GM23338 (cell line): ENCODE results near the gene PRR23A. TPM values are rescaled to one million over a fixed set of nuclear protein-coding genes. Genes with fewer than 3 reads are reported as not detected.

Source experiments
- ATAC-seq: fragments of 200-7000 bp; cut with Tn5 transposase; 3 replicates; pipeline ENCODE4 v1.9.1; 2020
- DNase-seq: peaks from one replicate; pipeline ENCODE4 v3.0.0-alpha.2; 2015; ENCODE audit warnings: low spot score
- H2AFZ ChIP-seq: fragments of 200-600 bp; sonication (generic); 2 replicates; pipeline ENCODE4 v1.8.0; 2016; ENCODE audit warnings: antibody characterized with exemption, mild to moderate bottlenecking, moderate library complexity
- H3F3A ChIP-seq: fragments of 200-600 bp; sonication (generic); replicated peaks from 2 replicates; pipeline ENCODE4 v1.8.0; 2017; ENCODE audit warnings: antibody characterized with exemption, mixed run types, low read depth
- H3K27ac ChIP-seq: fragments of 200-600 bp; sonication (generic); 2 replicates; pipeline ENCODE4 v1.6.1; 2016; ENCODE audit warnings: low read depth
- H3K27me3 ChIP-seq: fragments of 200-600 bp; sonication (generic); 2 replicates; pipeline ENCODE4 v1.8.0; 2016; ENCODE audit warnings: mild to moderate bottlenecking, mixed run types, moderate library complexity; ENCODE audit not compliant: insufficient read depth
- H3K36me3 ChIP-seq: fragments of 200-600 bp; sonication (generic); 2 replicates; pipeline ENCODE4 v1.8.0; 2016; ENCODE audit warnings: mild to moderate bottlenecking; ENCODE audit not compliant: insufficient read depth
- H3K4me1 ChIP-seq: fragments of 200-600 bp; sonication (generic); 2 replicates; pipeline ENCODE4 v1.8.0; 2016; ENCODE audit warnings: mild to moderate bottlenecking, moderate library complexity; ENCODE audit not compliant: insufficient read depth
- H3K4me2 ChIP-seq: fragments of 200-600 bp; sonication (generic); 2 replicates; pipeline ENCODE4 v1.7.1; 2017; ENCODE audit warnings: mixed run types
- H3K4me3 ChIP-seq: fragments of 200-600 bp; sonication (generic); 2 replicates; pipeline ENCODE4 v1.6.1; 2016; ENCODE audit warnings: mixed run types
- H3K79me2 ChIP-seq: fragments of 200-600 bp; sonication (generic); replicated peaks from 2 replicates; pipeline ENCODE4 v1.8.0; 2017; ENCODE audit warnings: mild to moderate bottlenecking; ENCODE audit not compliant: insufficient read depth
- H3K9me2 ChIP-seq: fragments of 200-600 bp; sonication (generic); 2 replicates; pipeline ENCODE4 v1.8.0; 2017; ENCODE audit not compliant: insufficient read depth
- H4K20me1 ChIP-seq: fragments of 200-600 bp; sonication (generic); replicated peaks from 2 replicates; pipeline ENCODE4 v1.8.0; 2017; ENCODE audit warnings: mild to moderate bottlenecking; ENCODE audit not compliant: insufficient read depth
- H3K27ac Mint-ChIP-seq: 2 replicates; pipeline ENCODE4 v1.8.0; 2020; ENCODE audit warnings: inconsistent platforms, mild to moderate bottlenecking, moderate library complexity, mixed read lengths
- H3K27me3 Mint-ChIP-seq: 3 replicates; pipeline ENCODE4 v1.8.0; 2022; ENCODE audit warnings: low read depth, mild to moderate bottlenecking, moderate library complexity, mixed read lengths, inconsistent platforms; ENCODE audit not compliant: insufficient read depth, poor library complexity
- H3K36me3 Mint-ChIP-seq: 3 replicates; pipeline ENCODE4 v1.8.0; 2021; ENCODE audit warnings: low read depth, mild to moderate bottlenecking, inconsistent platforms, moderate library complexity, mixed read lengths
- H3K4me1 Mint-ChIP-seq: 3 replicates; pipeline ENCODE4 v1.8.0; 2020; ENCODE audit warnings: mild to moderate bottlenecking, inconsistent platforms, mixed read lengths
- H3K4me3 Mint-ChIP-seq: 3 replicates; pipeline ENCODE4 v1.8.0; 2021; ENCODE audit warnings: moderate library complexity, mild to moderate bottlenecking, inconsistent platforms, mixed read lengths
- H3K9me3 Mint-ChIP-seq: 3 replicates; pipeline ENCODE4 v1.8.0; 2020; ENCODE audit warnings: moderate library complexity, mild to moderate bottlenecking, inconsistent platforms, mixed read lengths
- CREB1 ChIP-seq: fragments of 250-450 bp; sonication (Bioruptor Pico); IDR thresholded peaks from 2 replicates; pipeline ENCODE4 v1.5.0; 2020; ENCODE audit warnings: low read depth, mild to moderate bottlenecking, moderate library complexity
- EZH2 ChIP-seq: fragments of 200-600 bp; sonication (generic); IDR thresholded peaks from one replicate; pipeline ENCODE4 v1.8.0; 2017; ENCODE audit warnings: antibody characterized with exemption, mild to moderate bottlenecking, low read depth; ENCODE audit not compliant: unreplicated experiment
- EZH2phosphoT487 ChIP-seq: fragments of 200-600 bp; sonication (generic); IDR thresholded peaks from one replicate; pipeline ENCODE4 v1.8.1; 2018; ENCODE audit warnings: antibody characterized with exemption; ENCODE audit not compliant: unreplicated experiment
- JUNB ChIP-seq: IDR thresholded peaks from one replicate; pipeline ENCODE4 v1.6.1; 2016; ENCODE audit warnings: antibody characterized with exemption; ENCODE audit not compliant: unreplicated experiment
- NANOG ChIP-seq: IDR thresholded peaks from 2 replicates; pipeline ENCODE4 v1.6.1; 2016; ENCODE audit warnings: antibody characterized with exemption, borderline replicate concordance
- polyA plus RNA-seq: library from polyadenylated mRNA; unstranded; fragments of >200 nt; fragmentation: Nextera tagmentation; extraction: Ambion mirVana; gene quantifications from 2 replicates; pipeline ENCODE4 v1.2.1, GENCODE V29; 2016
- total RNA-seq: library from RNA; depleted of rRNA; stranded (reverse); fragments of >200 nt; shearing (Covaris generic); gene quantifications from 2 replicates; pipeline ENCODE4 v1.2.3, GENCODE V29; 2014
- TF ChIP-seq, protein P1 (sequence below): IDR thresholded peaks from one replicate; pipeline ENCODE4 v1.6.1; 2018; ENCODE audit warnings: antibody characterized with exemption; ENCODE audit not compliant: unreplicated experiment
- TF ChIP-seq, protein P2 (sequence below), 2 experiments: fragments of 200-600 bp in 1 of 2; sonication (generic) in 1 of 2; conservative IDR thresholded peaks; 2 replicates each; pipeline versions ENCODE4 v1.5.1 to v1.6.1; 2016 to 2017; ENCODE audit warnings: antibody characterized with exemption in 2 of 2, low read depth in 2 of 2, mild to moderate bottlenecking in 2 of 2, moderate library complexity in 1 of 2
- TF ChIP-seq, protein P3 (sequence below): fragments of 250-450 bp; sonication (Bioruptor Pico); IDR thresholded peaks from 2 replicates; pipeline ENCODE4 v1.5.0; 2020; ENCODE audit warnings: mild to moderate bottlenecking, moderate library complexity

The PRR23A gene
- total and polyA plus RNA-seq, 2 experiments from 2014 or later = not detected

DNA sequence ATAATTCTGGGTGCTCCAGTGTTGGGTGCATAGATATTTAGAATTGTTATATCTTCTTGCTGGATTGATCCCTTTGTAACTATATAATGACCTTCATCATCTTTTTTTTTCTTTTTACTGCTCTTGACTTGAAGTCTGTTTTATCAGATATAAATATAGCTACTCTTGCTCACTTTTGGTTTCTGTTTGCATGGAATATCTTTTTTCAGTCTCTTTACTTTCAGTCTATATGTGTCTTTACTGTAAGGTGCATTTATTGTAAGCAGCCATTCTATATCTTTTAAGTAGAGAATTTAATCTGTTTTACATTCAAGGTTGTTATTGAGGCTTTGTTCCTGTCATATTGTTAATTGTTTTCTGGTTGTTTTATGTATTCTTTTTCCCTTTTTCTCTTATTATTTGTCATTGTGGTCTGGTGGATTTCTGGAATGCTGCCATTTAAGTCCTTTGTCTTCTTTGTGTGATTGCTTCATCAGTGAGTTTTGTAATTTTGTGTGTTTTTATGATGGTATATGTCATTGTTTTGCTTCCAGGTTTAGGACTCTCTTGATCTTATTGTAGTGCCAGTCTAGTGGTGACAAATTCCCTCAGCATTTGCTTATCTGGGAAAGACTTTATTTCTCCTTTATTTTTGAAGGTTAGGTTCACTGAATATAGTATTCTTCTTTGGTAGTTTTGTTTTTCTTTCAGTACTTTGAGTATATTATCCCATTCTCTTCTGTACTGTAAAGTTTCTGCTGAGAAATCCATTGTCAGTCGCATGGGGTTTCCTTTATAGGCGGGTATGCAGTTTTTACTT is 46.9 kb upstream of the PRR23A start:
- Mint-ChIP-seq H3K4me3 (no peak overlapping the region), H3K4me1 (no peaks in the 10 kb centered on the region), H3K27me3 (no peaks in the 10 kb centered on the region), H3K27ac (no peak overlapping the region), H3K9me3 (peaks cover 12% of the 10 kb centered on the region), H3K36me3 (no peaks in the 10 kb centered on the region)
- no peak overlapping the region for H3K4me2 ChIP-seq
- TF ChIP-seq, protein P1, sequence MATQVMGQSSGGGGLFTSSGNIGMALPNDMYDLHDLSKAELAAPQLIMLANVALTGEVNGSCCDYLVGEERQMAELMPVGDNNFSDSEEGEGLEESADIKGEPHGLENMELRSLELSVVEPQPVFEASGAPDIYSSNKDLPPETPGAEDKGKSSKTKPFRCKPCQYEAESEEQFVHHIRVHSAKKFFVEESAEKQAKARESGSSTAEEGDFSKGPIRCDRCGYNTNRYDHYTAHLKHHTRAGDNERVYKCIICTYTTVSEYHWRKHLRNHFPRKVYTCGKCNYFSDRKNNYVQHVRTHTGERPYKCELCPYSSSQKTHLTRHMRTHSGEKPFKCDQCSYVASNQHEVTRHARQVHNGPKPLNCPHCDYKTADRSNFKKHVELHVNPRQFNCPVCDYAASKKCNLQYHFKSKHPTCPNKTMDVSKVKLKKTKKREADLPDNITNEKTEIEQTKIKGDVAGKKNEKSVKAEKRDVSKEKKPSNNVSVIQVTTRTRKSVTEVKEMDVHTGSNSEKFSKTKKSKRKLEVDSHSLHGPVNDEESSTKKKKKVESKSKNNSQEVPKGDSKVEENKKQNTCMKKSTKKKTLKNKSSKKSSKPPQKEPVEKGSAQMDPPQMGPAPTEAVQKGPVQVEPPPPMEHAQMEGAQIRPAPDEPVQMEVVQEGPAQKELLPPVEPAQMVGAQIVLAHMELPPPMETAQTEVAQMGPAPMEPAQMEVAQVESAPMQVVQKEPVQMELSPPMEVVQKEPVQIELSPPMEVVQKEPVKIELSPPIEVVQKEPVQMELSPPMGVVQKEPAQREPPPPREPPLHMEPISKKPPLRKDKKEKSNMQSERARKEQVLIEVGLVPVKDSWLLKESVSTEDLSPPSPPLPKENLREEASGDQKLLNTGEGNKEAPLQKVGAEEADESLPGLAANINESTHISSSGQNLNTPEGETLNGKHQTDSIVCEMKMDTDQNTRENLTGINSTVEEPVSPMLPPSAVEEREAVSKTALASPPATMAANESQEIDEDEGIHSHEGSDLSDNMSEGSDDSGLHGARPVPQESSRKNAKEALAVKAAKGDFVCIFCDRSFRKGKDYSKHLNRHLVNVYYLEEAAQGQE = no peak
- TF ChIP-seq CREB1 (CRISPR knock-in tag) = no peak
- no peak for TF ChIP-seq EZH2phosphoT487
- TF ChIP-seq, protein P2, sequence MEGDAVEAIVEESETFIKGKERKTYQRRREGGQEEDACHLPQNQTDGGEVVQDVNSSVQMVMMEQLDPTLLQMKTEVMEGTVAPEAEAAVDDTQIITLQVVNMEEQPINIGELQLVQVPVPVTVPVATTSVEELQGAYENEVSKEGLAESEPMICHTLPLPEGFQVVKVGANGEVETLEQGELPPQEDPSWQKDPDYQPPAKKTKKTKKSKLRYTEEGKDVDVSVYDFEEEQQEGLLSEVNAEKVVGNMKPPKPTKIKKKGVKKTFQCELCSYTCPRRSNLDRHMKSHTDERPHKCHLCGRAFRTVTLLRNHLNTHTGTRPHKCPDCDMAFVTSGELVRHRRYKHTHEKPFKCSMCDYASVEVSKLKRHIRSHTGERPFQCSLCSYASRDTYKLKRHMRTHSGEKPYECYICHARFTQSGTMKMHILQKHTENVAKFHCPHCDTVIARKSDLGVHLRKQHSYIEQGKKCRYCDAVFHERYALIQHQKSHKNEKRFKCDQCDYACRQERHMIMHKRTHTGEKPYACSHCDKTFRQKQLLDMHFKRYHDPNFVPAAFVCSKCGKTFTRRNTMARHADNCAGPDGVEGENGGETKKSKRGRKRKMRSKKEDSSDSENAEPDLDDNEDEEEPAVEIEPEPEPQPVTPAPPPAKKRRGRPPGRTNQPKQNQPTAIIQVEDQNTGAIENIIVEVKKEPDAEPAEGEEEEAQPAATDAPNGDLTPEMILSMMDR (conservative IDR thresholded peaks at IDR 0.05; ENCODE audit: low read depth in 2 of 2) = no peak
- TF ChIP-seq NANOG = no peak
- TF ChIP-seq, protein P3, sequence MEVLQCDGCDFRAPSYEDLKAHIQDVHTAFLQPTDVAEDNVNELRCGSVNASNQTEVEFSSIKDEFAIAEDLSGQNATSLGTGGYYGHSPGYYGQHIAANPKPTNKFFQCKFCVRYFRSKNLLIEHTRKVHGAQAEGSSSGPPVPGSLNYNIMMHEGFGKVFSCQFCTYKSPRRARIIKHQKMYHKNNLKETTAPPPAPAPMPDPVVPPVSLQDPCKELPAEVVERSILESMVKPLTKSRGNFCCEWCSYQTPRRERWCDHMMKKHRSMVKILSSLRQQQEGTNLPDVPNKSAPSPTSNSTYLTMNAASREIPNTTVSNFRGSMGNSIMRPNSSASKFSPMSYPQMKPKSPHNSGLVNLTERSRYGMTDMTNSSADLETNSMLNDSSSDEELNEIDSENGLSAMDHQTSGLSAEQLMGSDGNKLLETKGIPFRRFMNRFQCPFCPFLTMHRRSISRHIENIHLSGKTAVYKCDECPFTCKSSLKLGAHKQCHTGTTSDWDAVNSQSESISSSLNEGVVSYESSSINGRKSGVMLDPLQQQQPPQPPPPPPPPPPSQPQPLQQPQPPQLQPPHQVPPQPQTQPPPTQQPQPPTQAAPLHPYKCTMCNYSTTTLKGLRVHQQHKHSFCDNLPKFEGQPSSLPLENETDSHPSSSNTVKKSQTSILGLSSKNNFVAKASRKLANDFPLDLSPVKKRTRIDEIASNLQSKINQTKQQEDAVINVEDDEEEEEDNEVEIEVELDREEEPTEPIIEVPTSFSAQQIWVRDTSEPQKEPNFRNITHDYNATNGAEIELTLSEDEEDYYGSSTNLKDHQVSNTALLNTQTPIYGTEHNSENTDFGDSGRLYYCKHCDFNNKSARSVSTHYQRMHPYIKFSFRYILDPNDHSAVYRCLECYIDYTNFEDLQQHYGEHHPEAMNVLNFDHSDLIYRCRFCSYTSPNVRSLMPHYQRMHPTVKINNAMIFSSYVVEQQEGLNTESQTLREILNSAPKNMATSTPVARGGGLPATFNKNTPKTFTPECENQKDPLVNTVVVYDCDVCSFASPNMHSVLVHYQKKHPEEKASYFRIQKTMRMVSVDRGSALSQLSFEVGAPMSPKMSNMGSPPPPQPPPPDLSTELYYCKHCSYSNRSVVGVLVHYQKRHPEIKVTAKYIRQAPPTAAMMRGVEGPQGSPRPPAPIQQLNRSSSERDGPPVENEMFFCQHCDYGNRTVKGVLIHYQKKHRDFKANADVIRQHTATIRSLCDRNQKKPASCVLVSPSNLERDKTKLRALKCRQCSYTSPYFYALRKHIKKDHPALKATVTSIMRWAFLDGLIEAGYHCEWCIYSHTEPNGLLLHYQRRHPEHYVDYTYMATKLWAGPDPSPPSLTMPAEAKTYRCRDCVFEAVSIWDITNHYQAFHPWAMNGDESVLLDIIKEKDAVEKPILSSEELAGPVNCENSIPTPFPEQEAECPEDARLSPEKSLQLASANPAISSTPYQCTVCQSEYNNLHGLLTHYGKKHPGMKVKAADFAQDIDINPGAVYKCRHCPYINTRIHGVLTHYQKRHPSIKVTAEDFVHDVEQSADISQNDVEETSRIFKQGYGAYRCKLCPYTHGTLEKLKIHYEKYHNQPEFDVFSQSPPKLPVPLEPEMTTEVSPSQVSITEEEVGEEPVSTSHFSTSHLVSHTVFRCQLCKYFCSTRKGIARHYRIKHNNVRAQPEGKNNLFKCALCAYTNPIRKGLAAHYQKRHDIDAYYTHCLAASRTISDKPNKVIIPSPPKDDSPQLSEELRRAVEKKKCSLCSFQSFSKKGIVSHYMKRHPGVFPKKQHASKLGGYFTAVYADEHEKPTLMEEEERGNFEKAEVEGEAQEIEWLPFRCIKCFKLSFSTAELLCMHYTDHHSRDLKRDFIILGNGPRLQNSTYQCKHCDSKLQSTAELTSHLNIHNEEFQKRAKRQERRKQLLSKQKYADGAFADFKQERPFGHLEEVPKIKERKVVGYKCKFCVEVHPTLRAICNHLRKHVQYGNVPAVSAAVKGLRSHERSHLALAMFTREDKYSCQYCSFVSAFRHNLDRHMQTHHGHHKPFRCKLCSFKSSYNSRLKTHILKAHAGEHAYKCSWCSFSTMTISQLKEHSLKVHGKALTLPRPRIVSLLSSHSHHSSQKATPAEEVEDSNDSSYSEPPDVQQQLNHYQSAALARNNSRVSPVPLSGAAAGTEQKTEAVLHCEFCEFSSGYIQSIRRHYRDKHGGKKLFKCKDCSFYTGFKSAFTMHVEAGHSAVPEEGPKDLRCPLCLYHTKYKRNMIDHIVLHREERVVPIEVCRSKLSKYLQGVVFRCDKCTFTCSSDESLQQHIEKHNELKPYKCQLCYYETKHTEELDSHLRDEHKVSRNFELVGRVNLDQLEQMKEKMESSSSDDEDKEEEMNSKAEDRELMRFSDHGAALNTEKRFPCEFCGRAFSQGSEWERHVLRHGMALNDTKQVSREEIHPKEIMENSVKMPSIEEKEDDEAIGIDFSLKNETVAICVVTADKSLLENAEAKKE (CRISPR knock-in tag) = no peak
- TF ChIP-seq EZH2 = no peak
- TF ChIP-seq JUNB = no peak
- no peaks in the 10 kb centered on the region for H3K36me3 ChIP-seq
- no peaks in the 10 kb centered on the region for H3K79me2 ChIP-seq
- no peaks in the 10 kb centered on the region for H3F3A ChIP-seq
- H3K4me1 ChIP-seq = no peaks in the 10 kb centered on the region
- no peak for ATAC-seq
- H3K27me3 ChIP-seq = no peaks in the 10 kb centered on the region
- H3K27ac ChIP-seq = no peak overlapping the region
- H2AFZ ChIP-seq = no peak overlapping the region
- H3K4me3 ChIP-seq = no peak overlapping the region
- no peak for DNase-seq
- no peaks in the 10 kb centered on the region for H3K9me2 ChIP-seq
- H4K20me1 ChIP-seq = no peaks in the 10 kb centered on the region
